Liver (tissue), 9 donors: Measurements from ENCODE around the gene SHB. TPM values are rescaled to one million over a fixed set of nuclear protein-coding genes. Genes with fewer than 3 reads are reported as not detected.

Experiments used
- DNase-seq: peaks from one replicate; pipeline ENCODE4 v3.0.0-alpha.2; 2017; ENCODE audit warnings: low spot score
- H3K27ac ChIP-seq, 2 donors: one replicate each; pipeline ENCODE4 v1.7.0; 2013; ENCODE audit warnings: inconsistent platforms in 2 of 2, low read length in 2 of 2, control low read depth in 1 of 2, low read depth in 1 of 2, mild to moderate bottlenecking in 1 of 2
- H3K27me3 ChIP-seq, 4 donors: one replicate each; pipeline versions ENCODE4 v1.6.1 to v1.7.0; 2013; ENCODE audit warnings: low read length in 3 of 4, inconsistent platforms in 1 of 4, mild to moderate bottlenecking in 1 of 4, moderate library complexity in 1 of 4; ENCODE audit not compliant: control insufficient read depth in 4 of 4, insufficient read depth in 4 of 4
- H3K36me3 ChIP-seq, 4 donors: one replicate each; pipeline versions ENCODE4 v1.6.1 to v1.7.0; 2013; ENCODE audit warnings: low read length in 3 of 4, mild to moderate bottlenecking in 3 of 4, low read depth in 1 of 4, moderate library complexity in 1 of 4; ENCODE audit not compliant: control insufficient read depth in 4 of 4, insufficient read depth in 3 of 4
- H3K4me1 ChIP-seq, 4 donors: one replicate each; pipeline versions ENCODE4 v1.6.1 to v1.7.0; 2013; ENCODE audit warnings: low read length in 3 of 4, mild to moderate bottlenecking in 3 of 4, moderate library complexity in 1 of 4; ENCODE audit not compliant: control insufficient read depth in 4 of 4, insufficient read depth in 4 of 4
- H3K4me3 ChIP-seq, 3 donors: one replicate each; pipeline versions ENCODE4 v1.6.1 to v1.7.0; 2013; ENCODE audit warnings: low read length in 3 of 3, control low read depth in 1 of 3, low read depth in 1 of 3, mild to moderate bottlenecking in 1 of 3
- H3K9ac ChIP-seq, 2 donors: one replicate each; pipeline ENCODE4 v1.7.0; 2013; ENCODE audit warnings: low read length in 2 of 2, mild to moderate bottlenecking in 2 of 2, moderate library complexity in 2 of 2, control low read depth in 1 of 2, low read depth in 1 of 2
- H3K9me3 ChIP-seq, 4 donors: one replicate each; pipeline versions ENCODE4 v1.6.1 to v1.7.0; 2013; ENCODE audit warnings: low read length in 3 of 4; ENCODE audit not compliant: control insufficient read depth in 4 of 4
- EGR1 ChIP-seq, 2 donors: IDR thresholded peaks; 2 replicates each; pipeline ENCODE4 v1.6.1; 2016 to 2018; ENCODE audit warnings: antibody characterized with exemption in 2 of 2, low read depth in 2 of 2
- FOXA1 ChIP-seq: IDR thresholded peaks from 2 replicates; pipeline ENCODE4 v1.6.1; 2016; ENCODE audit warnings: antibody characterized with exemption
- FOXA2 ChIP-seq: IDR thresholded peaks from 2 replicates; pipeline ENCODE4 v1.6.1; 2016; ENCODE audit warnings: antibody characterized with exemption
- GABPA ChIP-seq, 2 donors: IDR thresholded peaks in 1 of 2; conservative IDR thresholded peaks in 1 of 2; 2 replicates each; pipeline ENCODE4 v1.6.1; 2016; ENCODE audit warnings: antibody characterized with exemption in 2 of 2, mild to moderate bottlenecking in 1 of 2, moderate library complexity in 1 of 2
- HNF4A ChIP-seq, 2 donors: conservative IDR thresholded peaks; 2 replicates each; pipeline ENCODE4 v1.6.1; 2016; ENCODE audit warnings: antibody characterized with exemption in 2 of 2, mild to moderate bottlenecking in 2 of 2
- HNF4G ChIP-seq: IDR thresholded peaks from 2 replicates; pipeline ENCODE4 v1.6.1; 2016; ENCODE audit warnings: antibody characterized with exemption
- JUND ChIP-seq, 2 donors: IDR thresholded peaks; 2 replicates each; pipeline ENCODE4 v1.6.1; 2016; ENCODE audit warnings: antibody characterized with exemption in 2 of 2
- NR2F2 ChIP-seq: IDR thresholded peaks from 2 replicates; pipeline ENCODE4 v1.6.1; 2016; ENCODE audit warnings: antibody characterized with exemption
- RAD21 ChIP-seq, 2 donors: IDR thresholded peaks; 2 replicates each; pipeline ENCODE4 v1.6.1; 2016; ENCODE audit warnings: antibody characterized with exemption in 2 of 2, mild to moderate bottlenecking in 2 of 2
- RXRA ChIP-seq, 2 donors: IDR thresholded peaks; 2 replicates each; pipeline ENCODE4 v1.6.1; 2017 to 2018; ENCODE audit warnings: antibody characterized with exemption in 2 of 2, mild to moderate bottlenecking in 1 of 2
- SP1 ChIP-seq: IDR thresholded peaks from 2 replicates; pipeline ENCODE4 v1.6.1; 2018; ENCODE audit warnings: antibody characterized with exemption, mild to moderate bottlenecking
- TAF1 ChIP-seq: conservative IDR thresholded peaks from 2 replicates; pipeline ENCODE4 v1.6.1; 2016; ENCODE audit warnings: antibody characterized with exemption, mild to moderate bottlenecking
- YY1 ChIP-seq: IDR thresholded peaks from 2 replicates; pipeline ENCODE4 v1.6.1; 2016; ENCODE audit warnings: antibody characterized with exemption, mild to moderate bottlenecking
- WGBS: extraction: QIAGEN DNeasy Blood & Tissue Kit; methylation state at CpG from one replicate; pipeline ENCODE4 v1.1.7; 2013; 5-methylcytosine and 5-hydroxymethylcytosine counted together
- polyA plus RNA-seq, 2 donors: library from polyadenylated mRNA; stranded (reverse) in 1 of 2; unstranded in 1 of 2; fragments of 200-250 nt in 1 of 2; fragments of >200 nt in 1 of 2; fragmentation: Nextera tagmentation in 1 of 2; extraction: Ambion mirVana in 1 of 2; gene quantifications; one replicate each; pipeline versions ENCODE4 v1.2.1 to v1.2.3, GENCODE V29; 2013 to 2015
- total RNA-seq, 2 donors: library from RNA; depleted of rRNA; stranded (reverse); fragments of >200 nt; gene quantifications; one replicate each; pipeline ENCODE4 v1.2.3, GENCODE V29; 2014
- TF ChIP-seq, protein P1 (sequence below): IDR thresholded peaks from 2 replicates; pipeline ENCODE4 v1.6.1; 2016; ENCODE audit warnings: antibody characterized with exemption
- TF ChIP-seq, protein P2 (sequence below): IDR thresholded peaks from 2 replicates; pipeline ENCODE4 v1.6.1; 2016; ENCODE audit warnings: antibody characterized with exemption, mild to moderate bottlenecking
- TF ChIP-seq, protein P3 (sequence below): fragments of 150-350 bp; IDR thresholded peaks from 2 replicates; pipeline ENCODE4 v1.5.1; 2017; ENCODE audit warnings: improper control_type of control experiment, low read depth, low read length; ENCODE audit not compliant: missing input control
- TF ChIP-seq, protein P4 (sequence below): IDR thresholded peaks from 2 replicates; pipeline ENCODE4 v1.6.1; 2016; ENCODE audit warnings: antibody characterized with exemption
- TF ChIP-seq, protein P5 (sequence below): IDR thresholded peaks from 2 replicates; pipeline ENCODE4 v1.6.1; 2016; ENCODE audit warnings: antibody characterized with exemption
- donor health status: healthy.
- donor health status: healthy.
- donor health status: healthy.
- donor health status: healthy.
- donor health status: healthy.

The SHB gene
- total and polyA plus RNA-seq, 4 donors: 3.4 to 17.3 (median 7.0) TPM

DNA sequence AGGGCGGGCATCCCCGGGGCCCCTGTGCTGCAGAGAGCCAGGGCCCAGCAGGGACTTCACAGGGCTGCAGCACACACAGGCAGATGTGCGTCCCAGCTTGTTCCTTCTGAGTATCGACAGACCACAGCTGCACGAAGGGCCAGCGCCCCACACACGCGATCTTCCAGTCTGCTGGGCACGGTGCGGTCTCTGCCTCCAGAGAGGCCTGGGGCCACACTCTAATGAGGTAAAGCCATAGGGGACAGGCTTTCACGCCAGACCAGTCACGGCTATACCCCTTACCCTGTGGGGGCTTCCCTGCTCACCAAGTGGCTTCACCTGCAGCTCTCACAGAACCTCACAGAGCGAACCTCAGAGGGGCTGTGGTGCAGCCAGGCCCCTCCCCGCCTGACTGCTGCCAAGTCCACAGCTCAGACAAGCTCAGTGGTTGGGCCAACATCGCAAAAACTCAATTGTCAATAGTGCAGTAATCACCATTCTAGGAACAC lies 82.2 kb downstream of the SHB start:
- WGBS: 95% methylated on average over 15 of the region's 15 CpGs
- no peak for TF ChIP-seq HNF4A (conservative IDR thresholded peaks at IDR 0.05)
- no peak for TF ChIP-seq GABPA (IDR thresholded peaks at IDR 0.05 in 1 of 2, conservative IDR thresholded peaks at IDR 0.05 in 1 of 2)
- TF ChIP-seq EGR1 (IDR thresholded peaks at IDR 0.05; ENCODE audit: low read depth in 2 of 2): no peak
- no peak for TF ChIP-seq RAD21 (IDR thresholded peaks at IDR 0.05)
- no peak for TF ChIP-seq HNF4G
- H3K4me3 ChIP-seq: no peak overlapping the region
- no peaks in the 10 kb centered on the region for H3K27me3 ChIP-seq
- H3K9me3 ChIP-seq: no peaks in the 10 kb centered on the region
- no peak for DNase-seq
- H3K9ac ChIP-seq: no peak overlapping the region
- peaks cover 0 to 6% (median 1%) of the 10 kb centered on the region in 4 donors for H3K36me3 ChIP-seq
- H3K27ac ChIP-seq: no peak overlapping the region
- H3K4me1 ChIP-seq: peaks cover 0 to 4% (median 0%) of the 10 kb centered on the region in 4 donors

DNA sequence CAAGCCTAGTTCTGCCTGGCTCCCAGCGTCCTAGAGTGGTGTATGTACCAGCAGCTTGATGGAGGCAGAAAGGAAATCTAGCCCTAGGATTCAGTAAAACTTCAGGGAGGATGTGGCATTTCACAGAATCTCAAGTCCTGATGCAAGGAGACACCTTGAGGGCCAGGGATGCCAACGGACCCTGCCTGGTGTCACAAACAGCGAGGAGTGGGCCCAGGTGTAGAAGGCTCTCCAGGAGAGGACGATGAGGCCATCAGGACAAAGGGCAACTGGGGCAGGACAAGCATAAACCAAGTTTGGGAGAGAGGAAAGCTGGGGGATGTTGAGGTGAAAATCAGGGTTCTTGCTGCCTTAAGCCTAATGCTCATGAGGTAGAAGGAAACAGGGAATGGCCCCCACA lies 83.0 kb downstream of the SHB start:
- Histone ChIP-seq H3K36me3 (peaks cover 0 to 4% (median under 1%) of the 10 kb centered on the region in 4 donors), H3K9me3 (no peaks in the 10 kb centered on the region), H3K9ac (no peak overlapping the region), H3K27me3 (no peaks in the 10 kb centered on the region), H3K27ac (no peak overlapping the region), H3K4me3 (no peak overlapping the region), H3K4me1 (peaks cover 0 to 4% (median 0%) of the 10 kb centered on the region in 4 donors)
- DNase-seq: no peak
- no peak for TF ChIP-seq HNF4G
- TF ChIP-seq FOXA2: no peak
- no peak for TF ChIP-seq HNF4A (conservative IDR thresholded peaks at IDR 0.05)
- TF ChIP-seq, protein P1, sequence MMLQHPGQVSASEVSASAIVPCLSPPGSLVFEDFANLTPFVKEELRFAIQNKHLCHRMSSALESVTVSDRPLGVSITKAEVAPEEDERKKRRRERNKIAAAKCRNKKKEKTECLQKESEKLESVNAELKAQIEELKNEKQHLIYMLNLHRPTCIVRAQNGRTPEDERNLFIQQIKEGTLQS: no peak
- TF ChIP-seq, protein P2, sequence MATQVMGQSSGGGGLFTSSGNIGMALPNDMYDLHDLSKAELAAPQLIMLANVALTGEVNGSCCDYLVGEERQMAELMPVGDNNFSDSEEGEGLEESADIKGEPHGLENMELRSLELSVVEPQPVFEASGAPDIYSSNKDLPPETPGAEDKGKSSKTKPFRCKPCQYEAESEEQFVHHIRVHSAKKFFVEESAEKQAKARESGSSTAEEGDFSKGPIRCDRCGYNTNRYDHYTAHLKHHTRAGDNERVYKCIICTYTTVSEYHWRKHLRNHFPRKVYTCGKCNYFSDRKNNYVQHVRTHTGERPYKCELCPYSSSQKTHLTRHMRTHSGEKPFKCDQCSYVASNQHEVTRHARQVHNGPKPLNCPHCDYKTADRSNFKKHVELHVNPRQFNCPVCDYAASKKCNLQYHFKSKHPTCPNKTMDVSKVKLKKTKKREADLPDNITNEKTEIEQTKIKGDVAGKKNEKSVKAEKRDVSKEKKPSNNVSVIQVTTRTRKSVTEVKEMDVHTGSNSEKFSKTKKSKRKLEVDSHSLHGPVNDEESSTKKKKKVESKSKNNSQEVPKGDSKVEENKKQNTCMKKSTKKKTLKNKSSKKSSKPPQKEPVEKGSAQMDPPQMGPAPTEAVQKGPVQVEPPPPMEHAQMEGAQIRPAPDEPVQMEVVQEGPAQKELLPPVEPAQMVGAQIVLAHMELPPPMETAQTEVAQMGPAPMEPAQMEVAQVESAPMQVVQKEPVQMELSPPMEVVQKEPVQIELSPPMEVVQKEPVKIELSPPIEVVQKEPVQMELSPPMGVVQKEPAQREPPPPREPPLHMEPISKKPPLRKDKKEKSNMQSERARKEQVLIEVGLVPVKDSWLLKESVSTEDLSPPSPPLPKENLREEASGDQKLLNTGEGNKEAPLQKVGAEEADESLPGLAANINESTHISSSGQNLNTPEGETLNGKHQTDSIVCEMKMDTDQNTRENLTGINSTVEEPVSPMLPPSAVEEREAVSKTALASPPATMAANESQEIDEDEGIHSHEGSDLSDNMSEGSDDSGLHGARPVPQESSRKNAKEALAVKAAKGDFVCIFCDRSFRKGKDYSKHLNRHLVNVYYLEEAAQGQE: no peak
- TF ChIP-seq SP1: no peak
- no peak for TF ChIP-seq FOXA1
- no peak for TF ChIP-seq JUND (IDR thresholded peaks at IDR 0.05)
- TF ChIP-seq TAF1: no peak
- TF ChIP-seq, protein P3, sequence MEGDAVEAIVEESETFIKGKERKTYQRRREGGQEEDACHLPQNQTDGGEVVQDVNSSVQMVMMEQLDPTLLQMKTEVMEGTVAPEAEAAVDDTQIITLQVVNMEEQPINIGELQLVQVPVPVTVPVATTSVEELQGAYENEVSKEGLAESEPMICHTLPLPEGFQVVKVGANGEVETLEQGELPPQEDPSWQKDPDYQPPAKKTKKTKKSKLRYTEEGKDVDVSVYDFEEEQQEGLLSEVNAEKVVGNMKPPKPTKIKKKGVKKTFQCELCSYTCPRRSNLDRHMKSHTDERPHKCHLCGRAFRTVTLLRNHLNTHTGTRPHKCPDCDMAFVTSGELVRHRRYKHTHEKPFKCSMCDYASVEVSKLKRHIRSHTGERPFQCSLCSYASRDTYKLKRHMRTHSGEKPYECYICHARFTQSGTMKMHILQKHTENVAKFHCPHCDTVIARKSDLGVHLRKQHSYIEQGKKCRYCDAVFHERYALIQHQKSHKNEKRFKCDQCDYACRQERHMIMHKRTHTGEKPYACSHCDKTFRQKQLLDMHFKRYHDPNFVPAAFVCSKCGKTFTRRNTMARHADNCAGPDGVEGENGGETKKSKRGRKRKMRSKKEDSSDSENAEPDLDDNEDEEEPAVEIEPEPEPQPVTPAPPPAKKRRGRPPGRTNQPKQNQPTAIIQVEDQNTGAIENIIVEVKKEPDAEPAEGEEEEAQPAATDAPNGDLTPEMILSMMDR: no peak
- no peak for TF ChIP-seq EGR1 (IDR thresholded peaks at IDR 0.05; ENCODE audit: low read depth in 2 of 2)
- TF ChIP-seq RAD21 (IDR thresholded peaks at IDR 0.05): no peak
- no peak for TF ChIP-seq NR2F2
- TF ChIP-seq YY1: no peak
- TF ChIP-seq, protein P4, sequence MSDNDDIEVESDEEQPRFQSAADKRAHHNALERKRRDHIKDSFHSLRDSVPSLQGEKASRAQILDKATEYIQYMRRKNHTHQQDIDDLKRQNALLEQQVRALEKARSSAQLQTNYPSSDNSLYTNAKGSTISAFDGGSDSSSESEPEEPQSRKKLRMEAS: no peak
- no peak for TF ChIP-seq GABPA (IDR thresholded peaks at IDR 0.05 in 1 of 2, conservative IDR thresholded peaks at IDR 0.05 in 1 of 2)
- TF ChIP-seq, protein P5, sequence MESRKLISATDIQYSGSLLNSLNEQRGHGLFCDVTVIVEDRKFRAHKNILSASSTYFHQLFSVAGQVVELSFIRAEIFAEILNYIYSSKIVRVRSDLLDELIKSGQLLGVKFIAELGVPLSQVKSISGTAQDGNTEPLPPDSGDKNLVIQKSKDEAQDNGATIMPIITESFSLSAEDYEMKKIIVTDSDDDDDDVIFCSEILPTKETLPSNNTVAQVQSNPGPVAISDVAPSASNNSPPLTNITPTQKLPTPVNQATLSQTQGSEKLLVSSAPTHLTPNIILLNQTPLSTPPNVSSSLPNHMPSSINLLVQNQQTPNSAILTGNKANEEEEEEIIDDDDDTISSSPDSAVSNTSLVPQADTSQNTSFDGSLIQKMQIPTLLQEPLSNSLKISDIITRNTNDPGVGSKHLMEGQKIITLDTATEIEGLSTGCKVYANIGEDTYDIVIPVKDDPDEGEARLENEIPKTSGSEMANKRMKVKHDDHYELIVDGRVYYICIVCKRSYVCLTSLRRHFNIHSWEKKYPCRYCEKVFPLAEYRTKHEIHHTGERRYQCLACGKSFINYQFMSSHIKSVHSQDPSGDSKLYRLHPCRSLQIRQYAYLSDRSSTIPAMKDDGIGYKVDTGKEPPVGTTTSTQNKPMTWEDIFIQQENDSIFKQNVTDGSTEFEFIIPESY: no peak
- TF ChIP-seq RXRA (IDR thresholded peaks at IDR 0.05): no peak
- 92% methylated on average over 4 of the region's 4 CpGs for WGBS
